HCT116 (cell line): ENCODE results near the gene ATP1A2. TPM values are rescaled to one million over a fixed set of nuclear protein-coding genes. Genes with fewer than 3 reads are reported as not detected.

Experiments used
- ATAC-seq: fragments of 200-7000 bp; cut with Tn5 transposase; 2 replicates; pipeline ENCODE4 v1.9.1; 2020; ENCODE audit warnings: mild to moderate bottlenecking, moderate library complexity
- BruUV-seq: library from RNA; stranded (reverse); fragments of 400-500 nt; replicated peaks from 2 replicates; lab custom pipeline; 2021; lab: Mats Ljungman, UMichigan
- CTCF ChIA-PET: fragments of 300-600 bp; sonication (Branson Sonifier 250); formaldehyde crosslinking; loops from one replicate; lab custom pipeline; 2021; ENCODE audit warnings: antibody characterized with exemption; lab: Charles Lee
- POLR2A ChIA-PET: fragments of 300-600, 350-600 bp; sonication (Branson Sonifier 250); formaldehyde crosslinking; loops from one replicate; lab custom pipeline; 2021; ENCODE audit warnings: antibody characterized with exemption; lab: Charles Lee
- RAD21 ChIA-PET, 2 experiments: fragments of 300-600 bp; sonication (Branson Sonifier 250); formaldehyde crosslinking; loops; one replicate each; lab custom pipeline; 2023; ENCODE audit warnings: low total read pairs in 2 of 2; ENCODE audit not compliant: uncharacterized antibody in 2 of 2, unreplicated experiment in 2 of 2, low non-redundant PET in 1 of 2; lab: Charles Lee
- DNase-seq: peaks from one replicate; pipeline ENCODE4 v3.0.0-alpha.2; 2010; ENCODE audit warnings: low read depth, low spot score
- H2AFZ ChIP-seq: fragments of 200-600 bp; shearing (Covaris generic), sonication (generic); 2 replicates; pipeline ENCODE4 v1.6.1; 2017; ENCODE audit warnings: low read depth, mixed run types, mixed read lengths, antibody characterized with exemption, low read length; ENCODE audit not compliant: poor library complexity, severe bottlenecking
- H3K27ac ChIP-seq: 2 replicates; pipeline ENCODE4 v1.5.1; 2012; ENCODE audit warnings: low read depth, low read length
- H3K27me3 ChIP-seq: fragments of 200-600 bp; sonication (generic); 2 replicates; pipeline ENCODE4 v1.6.1; 2016; ENCODE audit warnings: mixed run types, low read length, mixed read lengths; ENCODE audit not compliant: insufficient read depth
- H3K36me3 ChIP-seq, 2 experiments: fragments of 200-500 bp in 1 of 2; fragments of 200-600 bp in 1 of 2; sonication (Bioruptor generic) in 1 of 2; sonication (generic) in 1 of 2; 2 replicates each; pipeline versions ENCODE4 v1.5.1 to v1.6.1; 2014 to 2016; ENCODE audit warnings: low read length in 2 of 2, inconsistent platforms in 1 of 2, mixed read lengths in 1 of 2, mixed run types in 1 of 2; ENCODE audit not compliant: insufficient read depth in 2 of 2, control insufficient read depth in 1 of 2
- H3K4me1 ChIP-seq, 2 experiments: fragments of 200-600 bp in 1 of 2; sonication (generic) in 1 of 2; 2 replicates each; pipeline versions ENCODE4 v1.5.1 to v1.6.1; 2012 to 2017; ENCODE audit warnings: low read length in 2 of 2, inconsistent platforms in 1 of 2, mild to moderate bottlenecking in 1 of 2, mixed read lengths in 1 of 2, mixed run types in 1 of 2, moderate library complexity in 1 of 2; ENCODE audit not compliant: insufficient read depth in 2 of 2, control insufficient read depth in 1 of 2
- H3K4me2 ChIP-seq: fragments of 200-600 bp; sonication (generic); 2 replicates; pipeline ENCODE4 v1.6.1; 2017; ENCODE audit warnings: mixed run types, low read length, mixed read lengths
- H3K4me3 ChIP-seq, 2 experiments: fragments of 200-600 bp in 1 of 2; sonication (generic) in 1 of 2; replicated peaks in 1 of 2; 2 replicates each; pipeline ENCODE4 v1.5.1; 2011 to 2016; ENCODE audit warnings: low read length in 2 of 2, control low read depth in 1 of 2, low read depth in 1 of 2, mild to moderate bottlenecking in 1 of 2, mixed read lengths in 1 of 2, mixed run types in 1 of 2
- H3K79me2 ChIP-seq: fragments of 200-600 bp; sonication (generic); 2 replicates; pipeline ENCODE4 v1.6.1; 2017; ENCODE audit warnings: mild to moderate bottlenecking, mixed run types, low read length, moderate library complexity, mixed read lengths; ENCODE audit not compliant: insufficient read depth
- H3K9ac ChIP-seq: fragments of 200-600 bp; sonication (generic); 2 replicates; pipeline ENCODE4 v1.6.1; 2016; ENCODE audit warnings: low read length, mixed read lengths
- H3K9me2 ChIP-seq: fragments of 200-600 bp; sonication (generic), shearing (Covaris generic); 2 replicates; pipeline ENCODE4 v1.6.1; 2017; ENCODE audit warnings: mixed run types, mild to moderate bottlenecking, moderate library complexity; ENCODE audit not compliant: insufficient read depth
- H3K9me3 ChIP-seq, 2 experiments: fragments of 200-500 bp in 1 of 2; fragments of 200-600 bp in 1 of 2; sonication (Bioruptor generic) in 1 of 2; sonication (generic) in 1 of 2; 2 replicates each; pipeline ENCODE4 v1.6.1; 2014 to 2017; ENCODE audit warnings: low read length in 2 of 2, mixed read lengths in 2 of 2, inconsistent platforms in 1 of 2, low read depth in 1 of 2, mild to moderate bottlenecking in 1 of 2, mixed run types in 1 of 2, moderate library complexity in 1 of 2; ENCODE audit not compliant: control insufficient read depth in 1 of 2, insufficient read depth in 1 of 2
- H4K20me1 ChIP-seq: fragments of 200-600 bp; sonication (generic), shearing (Covaris generic); 2 replicates; pipeline ENCODE4 v1.6.1; 2017; ENCODE audit warnings: mixed run types, mild to moderate bottlenecking, moderate library complexity; ENCODE audit not compliant: insufficient read depth
- CEBPB ChIP-seq: IDR thresholded peaks from 2 replicates; pipeline ENCODE4 v1.6.1; 2012; ENCODE audit warnings: low read depth
- EGR1 ChIP-seq: IDR thresholded peaks from 2 replicates; pipeline ENCODE4 v1.6.1; 2012; ENCODE audit warnings: low read depth
- ELF1 ChIP-seq: IDR thresholded peaks from 2 replicates; pipeline ENCODE4 v1.6.1; 2012; ENCODE audit warnings: low read depth, borderline replicate concordance
- EZH2 ChIP-seq: fragments of 200-600 bp; sonication (generic); IDR thresholded peaks from 2 replicates; pipeline ENCODE4 v1.6.1; 2017; ENCODE audit warnings: antibody characterized with exemption, mixed run types
- EZH2phosphoT487 ChIP-seq: fragments of 200-600 bp; IDR thresholded peaks from 2 replicates; pipeline ENCODE4 v1.6.1; 2018; ENCODE audit warnings: antibody characterized with exemption, borderline replicate concordance
- FOSL1 ChIP-seq: IDR thresholded peaks from 2 replicates; pipeline ENCODE4 v1.6.1; 2012; ENCODE audit warnings: low read depth
- JUND ChIP-seq: IDR thresholded peaks from 2 replicates; pipeline ENCODE4 v1.6.1; 2012
- POLR2AphosphoS5 ChIP-seq: IDR thresholded peaks from 2 replicates; pipeline ENCODE4 v1.6.1; 2011; ENCODE audit warnings: mild to moderate bottlenecking, low read depth, low read length, moderate library complexity
- SRF ChIP-seq: IDR thresholded peaks from 2 replicates; pipeline ENCODE4 v1.6.1; 2012; ENCODE audit warnings: low read depth
- TCF7L2 ChIP-seq: IDR thresholded peaks from 2 replicates; pipeline ENCODE4 v1.7.0; 2011; ENCODE audit warnings: borderline replicate concordance, inconsistent platforms; ENCODE audit not compliant: insufficient read depth, insufficient read length; ENCODE audit errors: extremely low read depth
- YY1 ChIP-seq: IDR thresholded peaks from 2 replicates; pipeline ENCODE4 v1.6.1; 2011; ENCODE audit warnings: low read length, low read depth, moderate library complexity, mild to moderate bottlenecking; ENCODE audit not compliant: insufficient replicate concordance; ENCODE audit errors: extremely low read depth
- ZBTB33 ChIP-seq: IDR thresholded peaks from 2 replicates; pipeline ENCODE4 v1.6.1; 2011; ENCODE audit warnings: mild to moderate bottlenecking, low read length, moderate library complexity; ENCODE audit not compliant: insufficient replicate concordance; ENCODE audit errors: extremely low read depth
- ZFX ChIP-seq: fragments of 450-650 bp; IDR thresholded peaks from 2 replicates; pipeline ENCODE4 v1.6.1; 2017
- ZNF274 ChIP-seq: fragments of 200-500 bp; sonication (Bioruptor generic); IDR thresholded peaks from 2 replicates; pipeline ENCODE4 v1.6.1; 2014; ENCODE audit warnings: mild to moderate bottlenecking, low read depth, low read length, inconsistent platforms
- intact Hi-C: fragments of 100-400 bp; cut with micrococcal nuclease; formaldehyde crosslinking; loops from 2 replicates; pipeline ENCODE4 v1.10.0; 2022
- total RNA-seq: library from RNA; stranded (reverse); gene quantifications from one replicate; pipeline ENCODE4 v1.2.1, GENCODE V29; 2021; ENCODE audit not compliant: unreplicated experiment
- TF ChIP-seq, protein P1 (sequence below), 3 experiments: fragments of 200-600 bp in 1 of 3; sonication (generic) in 1 of 3; IDR thresholded peaks in 2 of 3; conservative IDR thresholded peaks in 1 of 3; 2 replicates each; pipeline ENCODE4 v1.5.1; 2012 to 2017; ENCODE audit warnings: low read depth in 2 of 3, low read length in 2 of 3, antibody characterized with exemption in 1 of 3, borderline replicate concordance in 1 of 3, control low read depth in 1 of 3, mild to moderate bottlenecking in 1 of 3, mixed read lengths in 1 of 3, mixed run types in 1 of 3, moderate library complexity in 1 of 3; ENCODE audit not compliant: insufficient read depth in 1 of 3
- TF ChIP-seq, protein P2 (sequence below): IDR thresholded peaks from 2 replicates; pipeline ENCODE4 v1.6.1; 2012

ATP1A2 gene
- total RNA-seq, 1 experiment from 2014 or later = not detected

GRCh38 chr1:160191756-160192155 lies 76.2 kb downstream of the ATP1A2 start:
- RAD21 ChIA-PET = interaction anchor here in 1 of 2 experiments (1.2 kb wide), 1 partner anchor 61 kb away, joined by 3 read pairs; no protein-coding TSS in a partner anchor
- Histone ChIP-seq H3K4me1 (peaks cover 3 to 4% of the 10 kb centered on the region in 2 experiments; a peak in 2 of 4 replicates), H4K20me1 (no peaks in the 10 kb centered on the region)
- TF ChIP-seq SRF = no peak
- no peak for TF ChIP-seq ZFX
- TF ChIP-seq EGR1 = no peak
- TF ChIP-seq ELF1 = no peak
- TF ChIP-seq FOSL1 = no peak
- TF ChIP-seq YY1 = no peak
- TF ChIP-seq, all 23 proteins: peak for 0
- Histone ChIP-seq H3K9me3 (no peaks in the 10 kb centered on the region), H3K4me2 (no peak overlapping the region), H3K79me2 (no peaks in the 10 kb centered on the region), H3K9me2 (no peaks in the 10 kb centered on the region), H3K4me3 (no peak overlapping the region), H3K27me3 (no peaks in the 10 kb centered on the region), H2AFZ (no peak overlapping the region), H3K36me3 (no peaks in the 10 kb centered on the region), H3K27ac (no peak overlapping the region), H3K9ac (no peak overlapping the region)
- intact Hi-C loops = loop anchor here (5.0 kb wide), 1 partner anchor 186 kb away; no protein-coding TSS in a partner anchor
- POLR2A ChIA-PET = no interaction called here
- DNase-seq = no peak
- no TSS peak for BruUV-seq
- CTCF ChIA-PET = no interaction called here
- ATAC-seq = no peak

- no peaks in the 10 kb centered on the region for H3K9me2 ChIP-seq
- BruUV-seq = no TSS peak
- TF ChIP-seq EZH2phosphoT487 (no peak), EZH2 (no peak), ZBTB33 (no peak), CEBPB (no peak), YY1 (no peak), TCF7L2 (no peak), EGR1 (no peak), JUND (no peak), SRF (no peak), POLR2AphosphoS5 (no peak), ELF1 (no peak), ZNF274 (no peak)
- TF ChIP-seq, protein P1, sequence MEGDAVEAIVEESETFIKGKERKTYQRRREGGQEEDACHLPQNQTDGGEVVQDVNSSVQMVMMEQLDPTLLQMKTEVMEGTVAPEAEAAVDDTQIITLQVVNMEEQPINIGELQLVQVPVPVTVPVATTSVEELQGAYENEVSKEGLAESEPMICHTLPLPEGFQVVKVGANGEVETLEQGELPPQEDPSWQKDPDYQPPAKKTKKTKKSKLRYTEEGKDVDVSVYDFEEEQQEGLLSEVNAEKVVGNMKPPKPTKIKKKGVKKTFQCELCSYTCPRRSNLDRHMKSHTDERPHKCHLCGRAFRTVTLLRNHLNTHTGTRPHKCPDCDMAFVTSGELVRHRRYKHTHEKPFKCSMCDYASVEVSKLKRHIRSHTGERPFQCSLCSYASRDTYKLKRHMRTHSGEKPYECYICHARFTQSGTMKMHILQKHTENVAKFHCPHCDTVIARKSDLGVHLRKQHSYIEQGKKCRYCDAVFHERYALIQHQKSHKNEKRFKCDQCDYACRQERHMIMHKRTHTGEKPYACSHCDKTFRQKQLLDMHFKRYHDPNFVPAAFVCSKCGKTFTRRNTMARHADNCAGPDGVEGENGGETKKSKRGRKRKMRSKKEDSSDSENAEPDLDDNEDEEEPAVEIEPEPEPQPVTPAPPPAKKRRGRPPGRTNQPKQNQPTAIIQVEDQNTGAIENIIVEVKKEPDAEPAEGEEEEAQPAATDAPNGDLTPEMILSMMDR (IDR thresholded peaks at IDR 0.05 in 2 of 3, conservative IDR thresholded peaks at IDR 0.05 in 1 of 3; ENCODE audit: borderline replicate concordance in 1 of 3, insufficient read depth in 1 of 3, low read depth in 2 of 3, low read length in 2 of 3) = no peak
- TF ChIP-seq, protein P2, sequence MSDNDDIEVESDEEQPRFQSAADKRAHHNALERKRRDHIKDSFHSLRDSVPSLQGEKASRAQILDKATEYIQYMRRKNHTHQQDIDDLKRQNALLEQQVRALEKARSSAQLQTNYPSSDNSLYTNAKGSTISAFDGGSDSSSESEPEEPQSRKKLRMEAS = no peak
Observed at GRCh38 chr1:160192234-160192633, 76.7 kb downstream of the ATP1A2 start.

More at GRCh38 chr1:160192234-160192633, 76.7 kb downstream of the ATP1A2 start:
- Histone ChIP-seq H3K36me3 (no peaks in the 10 kb centered on the region), H3K4me3 (no peak overlapping the region), H3K79me2 (no peaks in the 10 kb centered on the region), H3K9ac (no peak overlapping the region), H3K27me3 (no peaks in the 10 kb centered on the region), H3K4me2 (no peak overlapping the region), H3K27ac (no peak overlapping the region), H4K20me1 (no peaks in the 10 kb centered on the region), H2AFZ (no peak overlapping the region), H3K4me1 (peaks cover 3 to 4% of the 10 kb centered on the region in 2 experiments; a peak in 2 of 4 replicates), H3K9me3 (no peaks in the 10 kb centered on the region)
- ChIA-PET CTCF (interaction anchor here (0.7 to 1.8 kb wide), 4 partner anchors 52 to 185 kb away, joined by 3 to 39 read pairs (median 28); no protein-coding TSS in a partner anchor), POLR2A (no interaction called here), RAD21 (interaction anchor here in 1 of 2 experiments (1.6 kb wide), 1 partner anchor 27 kb away, joined by 5 read pairs; no protein-coding TSS in a partner anchor)
- DNase-seq (no peak), ATAC-seq (no peak)
- intact Hi-C loops = loop anchor here (5.0 kb wide), 1 partner anchor 185 kb away; no protein-coding TSS in a partner anchor
